ENCODE results near the gene CCDC9. TPM values are rescaled to one million over a fixed set of nuclear protein-coding genes. Genes with fewer than 3 reads are reported as not detected.

CCDC9 gene
- total RNA-seq, 1 donor from 2014 or later = 35.1 TPM

GRCh38 chr19:47232422-47233211 lies 23.7 kb upstream of the CCDC9 start:
- H3K4me3 Mint-ChIP-seq (ENCODE audit: unreplicated experiment) = peak overlapping the region; percentile 67
- TF ChIP-seq CTCF (IDR thresholded peaks at IDR 0.05) = no peak
- peaks cover 20% of the 10 kb centered on the region for H3K4me1 Mint-ChIP-seq (ENCODE audit: unreplicated experiment)
- peak overlapping the region; percentile 93 for H3K27ac Mint-ChIP-seq (ENCODE audit: unreplicated experiment)
- H3K9me3 Mint-ChIP-seq (ENCODE audit: unreplicated experiment) = no peaks in the 10 kb centered on the region
- H3K27me3 Mint-ChIP-seq (ENCODE audit: unreplicated experiment) = no peaks in the 10 kb centered on the region
- DNase-seq (ENCODE audit: extremely low spot score, unreplicated experiment) = no peak
- H3K36me3 Mint-ChIP-seq (ENCODE audit: unreplicated experiment) = no peaks in the 10 kb centered on the region

GRCh38 chr19:47236072-47236675 lies 20.2 kb upstream of the CCDC9 start:
- Mint-ChIP-seq H3K9me3 (ENCODE audit: unreplicated experiment) (no peaks in the 10 kb centered on the region), H3K36me3 (ENCODE audit: unreplicated experiment) (no peaks in the 10 kb centered on the region), H3K4me1 (ENCODE audit: unreplicated experiment) (peaks cover 29% of the 10 kb centered on the region), H3K4me3 (ENCODE audit: unreplicated experiment) (no peak overlapping the region), H3K27me3 (ENCODE audit: unreplicated experiment) (no peaks in the 10 kb centered on the region), H3K27ac (ENCODE audit: unreplicated experiment) (no peak overlapping the region)
- TF ChIP-seq CTCF (IDR thresholded peaks at IDR 0.05) = no peak
- no peak for DNase-seq (ENCODE audit: extremely low spot score, unreplicated experiment)

- H3K4me3 Mint-ChIP-seq (ENCODE audit: unreplicated experiment) = peak overlapping the region; percentile 64
- no peaks in the 10 kb centered on the region for H3K36me3 Mint-ChIP-seq (ENCODE audit: unreplicated experiment)
- no peak for TF ChIP-seq CTCF (IDR thresholded peaks at IDR 0.05)
- H3K4me1 Mint-ChIP-seq (ENCODE audit: unreplicated experiment) = peaks cover 20% of the 10 kb centered on the region
- H3K27ac Mint-ChIP-seq (ENCODE audit: unreplicated experiment) = peak overlapping the region; percentile 44
- no peaks in the 10 kb centered on the region for H3K27me3 Mint-ChIP-seq (ENCODE audit: unreplicated experiment)
- H3K9me3 Mint-ChIP-seq (ENCODE audit: unreplicated experiment) = no peaks in the 10 kb centered on the region
- no peak for DNase-seq (ENCODE audit: extremely low spot score, unreplicated experiment)
Measured at GRCh38 chr19:47239152-47239551, 17.2 kb upstream of the CCDC9 start.

- Mint-ChIP-seq H3K4me1 (ENCODE audit: unreplicated experiment) (peaks cover 26% of the 10 kb centered on the region), H3K9me3 (ENCODE audit: unreplicated experiment) (no peaks in the 10 kb centered on the region), H3K4me3 (ENCODE audit: unreplicated experiment) (peak overlapping the region; percentile 29), H3K27me3 (ENCODE audit: unreplicated experiment) (no peaks in the 10 kb centered on the region), H3K36me3 (ENCODE audit: unreplicated experiment) (no peaks in the 10 kb centered on the region), H3K27ac (ENCODE audit: unreplicated experiment) (no peak overlapping the region)
- no peak for TF ChIP-seq CTCF (IDR thresholded peaks at IDR 0.05)
- DNase-seq (ENCODE audit: extremely low spot score, unreplicated experiment) = peak; percentile 94
Measured at GRCh38 chr19:47239610-47240296, 16.6 kb upstream of the CCDC9 start.

- Mint-ChIP-seq H3K27ac (ENCODE audit: unreplicated experiment) (no peak overlapping the region), H3K27me3 (ENCODE audit: unreplicated experiment) (no peaks in the 10 kb centered on the region)
Measured at GRCh38 chr19:47240556-47240955, 15.8 kb upstream of the CCDC9 start.

More at GRCh38 chr19:47240556-47240955, 15.8 kb upstream of the CCDC9 start:
- Mint-ChIP-seq H3K4me3 (ENCODE audit: unreplicated experiment) (no peak overlapping the region), H3K4me1 (ENCODE audit: unreplicated experiment) (peaks cover 27% of the 10 kb centered on the region), H3K9me3 (ENCODE audit: unreplicated experiment) (no peaks in the 10 kb centered on the region), H3K36me3 (ENCODE audit: unreplicated experiment) (no peaks in the 10 kb centered on the region)
- DNase-seq (ENCODE audit: extremely low spot score, unreplicated experiment) = no peak
- TF ChIP-seq CTCF (IDR thresholded peaks at IDR 0.05) = no peak

All from osteocyte (in vitro differentiated cells).